GM04504 (cell line): ENCODE results near the gene NCK2.

Source experiments
- DNase-seq: peaks from one replicate; pipeline ENCODE4 v3.0.0-alpha.2; 2012; ENCODE audit warnings: low read depth

Gene NCK2

GRCh38 chr2:105849431-105850179 lies 104.9 kb downstream of the NCK2 start:
- DNase-seq = no peak

GRCh38 chr2:105852066-105852465 lies 107.4 kb downstream of the NCK2 start:
- no peak for DNase-seq

- no peak for DNase-seq
Observed at GRCh38 chr2:105853354-105854088, 108.8 kb downstream of the NCK2 start.

- DNase-seq = no peak
Observed at GRCh38 chr2:105854972-105855371, 110.3 kb downstream of the NCK2 start.

- no peak for DNase-seq
Observed at GRCh38 chr2:105856581-105856980, 111.9 kb downstream of the NCK2 start.

GRCh38 chr2:105857076-105857740 lies 112.5 kb downstream of the NCK2 start:
- no peak for DNase-seq

GRCh38 chr2:105858868-105859693 lies 114.4 kb downstream of the NCK2 start:
- no peak for DNase-seq

GRCh38 chr2:105859694-105859951 lies 114.9 kb downstream of the NCK2 start:
- DNase-seq = no peak

GRCh38 chr2:105860567-105860966 lies 115.9 kb downstream of the NCK2 start:
- DNase-seq = no peak

- no peak for DNase-seq
Observed at GRCh38 chr2:105861200-105861599, 116.5 kb downstream of the NCK2 start.

GRCh38 chr2:105862843-105863242 lies 118.1 kb downstream of the NCK2 start:
- DNase-seq = no peak

GRCh38 chr2:105864262-105864661 lies 119.5 kb downstream of the NCK2 start:
- DNase-seq = no peak

GRCh38 chr2:105865222-105865913 lies 120.7 kb downstream of the NCK2 start:
- peak; percentile 20 for DNase-seq

- DNase-seq = no peak
Observed at GRCh38 chr2:105866216-105867185, 121.8 kb downstream of the NCK2 start.

GRCh38 chr2:105867587-105867986 lies 122.9 kb downstream of the NCK2 start:
- no peak for DNase-seq

GRCh38 chr2:105868060-105868459 lies 123.3 kb downstream of the NCK2 start:
- no peak for DNase-seq

GRCh38 chr2:105869341-105869740 lies 124.6 kb downstream of the NCK2 start:
- no peak for DNase-seq

GRCh38 chr2:105870062-105870461 lies 125.3 kb downstream of the NCK2 start:
- DNase-seq = no peak

GRCh38 chr2:105870858-105871257 lies 126.1 kb downstream of the NCK2 start:
- DNase-seq = no peak

- DNase-seq = no peak
Observed at GRCh38 chr2:105872142-105872728, 127.5 kb downstream of the NCK2 start.
